Gastrocnemius medialis (tissue), 4 donors: ENCODE data around the gene EXD3. TPM values are rescaled to one million over a fixed set of nuclear protein-coding genes. Genes with fewer than 3 reads are reported as not detected.

Experiments
- ATAC-seq, 2 donors: fragments of 150-250 bp; one replicate each; pipeline ENCODE4 v1.9.1; 2016
- DNase-seq, 2 donors: peaks; one replicate each; pipeline ENCODE4 v3.0.0-alpha.2; 2019
- H3K27ac ChIP-seq, 4 donors: fragments of 200-600 bp; sonication (generic); 1 replicate in 1 of 4; 2 replicates in 3 of 4; pipeline ENCODE4 v1.5.1; 2016 to 2018; ENCODE audit warnings: mild to moderate bottlenecking in 2 of 4, moderate library complexity in 1 of 4
- H3K27me3 ChIP-seq, 3 donors: fragments of 200-600 bp; sonication (generic) in 2 of 3; 1 replicate in 1 of 3; 2 replicates in 2 of 3; pipeline versions ENCODE4 v1.5.1 to v1.6.0; 2016 to 2019; ENCODE audit warnings: mild to moderate bottlenecking in 1 of 3, moderate library complexity in 1 of 3
- H3K36me3 ChIP-seq, 2 donors: fragments of 200-600 bp; sonication (generic) in 1 of 2; one replicate each; pipeline ENCODE4 v1.5.1; 2017 to 2018
- H3K4me1 ChIP-seq, 2 donors: fragments of 200-600 bp; sonication (generic) in 1 of 2; one replicate each; pipeline ENCODE4 v1.5.1; 2016 to 2017; ENCODE audit warnings: mild to moderate bottlenecking in 2 of 2
- H3K4me3 ChIP-seq, 4 donors: fragments of 200-600 bp; sonication (generic) in 3 of 4; 1 replicate in 1 of 4; 2 replicates in 3 of 4; pipeline ENCODE4 v1.5.1; 2016 to 2019; ENCODE audit warnings: mild to moderate bottlenecking in 2 of 4
- H3K9me3 ChIP-seq, 3 donors: fragments of 200-600 bp; sonication (generic) in 2 of 3; 1 replicate in 1 of 3; 2 replicates in 2 of 3; pipeline ENCODE4 v1.5.1; 2016 to 2019
- CTCF ChIP-seq, 5 experiments: fragments of 450-650 bp in 3 of 5; fragments of 200-600 bp in 2 of 5; sonication (generic) in 2 of 5; IDR thresholded peaks in 4 of 5; conservative IDR thresholded peaks in 1 of 5; 1 replicate in 4 of 5; 2 replicates in 1 of 5; pipeline ENCODE4 v1.5.1; 2016 to 2019; ENCODE audit warnings: antibody characterized with exemption in 5 of 5, mild to moderate bottlenecking in 3 of 5, moderate library complexity in 3 of 5
- POLR2A ChIP-seq, 2 donors: fragments of 450-650 bp; IDR thresholded peaks; one replicate each; pipeline ENCODE4 v1.6.1; 2017; ENCODE audit warnings: antibody characterized with exemption in 2 of 2, mild to moderate bottlenecking in 2 of 2, moderate library complexity in 2 of 2
- in situ Hi-C, 4 donors: fragments of 200-750 bp; cut with MboI; loops; one replicate each; pipeline versions ENCODE4 v1.15.0 to v1.8.0; 2017; ENCODE audit warnings: low sequenced_read_pairs in 4 of 4
- intact Hi-C: fragments of 100-400 bp; cut with DNase I; formaldehyde crosslinking; loops from one replicate; pipeline ENCODE4 v1.15.1; 2023; ENCODE audit warnings: low total_unique reads
- total RNA-seq, 4 donors: library from RNA; depleted of rRNA; stranded (reverse); fragments of >200 nt; gene quantifications; one replicate each; pipeline versions ENCODE4 v1.1.0 to v1.2.3, GENCODE V29; 2016

The EXD3 gene
- total RNA-seq, 4 donors from 2014 or later = 4.8 to 12.5 (median 6.4) TPM

- in situ Hi-C loops = loop anchor here (10.0 to 25.0 kb wide), 2 partner anchors 111 to 118 kb away; partner anchors contain the start of gene TOR4A (in 3 of the 4)
- Histone ChIP-seq H3K27ac (no peak overlapping the region), H3K36me3 (no peaks in the 10 kb centered on the region), H3K4me1 (peaks cover 6 to 17% of the 10 kb centered on the region in 2 donors), H3K4me3 (no peak overlapping the region), H3K9me3 (no peaks in the 10 kb centered on the region), H3K27me3 (no peaks in the 10 kb centered on the region)
- intact Hi-C loops = loop anchor here (2.0 kb wide), 1 partner anchor 111 kb away; no protein-coding TSS in a partner anchor
- ATAC-seq (no peak), DNase-seq (no peak)
- TF ChIP-seq POLR2A (IDR thresholded peaks at IDR 0.05) (no peak), CTCF (IDR thresholded peaks at IDR 0.05 in 4 of 5, conservative IDR thresholded peaks at IDR 0.05 in 1 of 5) (no peak)
These were observed 17.3 kb downstream of the EXD3 start for GRCh38 chr9:137405677-137406081.

GRCh38 chr9:137404961-137405567 is 17.9 kb downstream of the EXD3 start:
- intact Hi-C loops (no loop called here), in situ Hi-C loops (loop anchor here (10.0 to 25.0 kb wide), 2 partner anchors 110 to 118 kb away; partner anchors contain the start of gene TOR4A (in 3 of the 4))
- H3K4me3 ChIP-seq = no peak overlapping the region
- no peaks in the 10 kb centered on the region for H3K36me3 ChIP-seq
- H3K9me3 ChIP-seq = no peaks in the 10 kb centered on the region
- no peak overlapping the region for H3K27ac ChIP-seq
- TF ChIP-seq CTCF (IDR thresholded peaks at IDR 0.05 in 4 of 5, conservative IDR thresholded peaks at IDR 0.05 in 1 of 5) (no peak), POLR2A (IDR thresholded peaks at IDR 0.05) (no peak)
- no peak for DNase-seq
- no peak for ATAC-seq
- no peaks in the 10 kb centered on the region for H3K27me3 ChIP-seq
- peaks cover 5 to 13% of the 10 kb centered on the region in 2 donors for H3K4me1 ChIP-seq

- no peak for DNase-seq
- no peaks in the 10 kb centered on the region for H3K9me3 ChIP-seq
These were observed 19.7 kb downstream of the EXD3 start for GRCh38 chr9:137403269-137403668.

GRCh38 chr9:137402746-137403145 is 20.2 kb downstream of the EXD3 start:
- DNase-seq (no peak), ATAC-seq (no peak)
- Histone ChIP-seq H3K27ac (no peak overlapping the region), H3K9me3 (no peaks in the 10 kb centered on the region), H3K27me3 (no peaks in the 10 kb centered on the region), H3K36me3 (no peaks in the 10 kb centered on the region), H3K4me3 (no peak overlapping the region), H3K4me1 (peaks cover 5 to 12% of the 10 kb centered on the region in 2 donors)
- intact Hi-C loops (no loop called here), in situ Hi-C loops (loop anchor here (10.0 to 25.0 kb wide), 2 partner anchors 108 to 115 kb away; partner anchors contain the start of gene TOR4A (in 3 of the 4))
- TF ChIP-seq POLR2A (IDR thresholded peaks at IDR 0.05) (no peak), CTCF (IDR thresholded peaks at IDR 0.05 in 4 of 5, conservative IDR thresholded peaks at IDR 0.05 in 1 of 5) (no peak)

More at GRCh38 chr9:137403269-137403668, 19.7 kb downstream of the EXD3 start:
- Histone ChIP-seq H3K27me3 (no peaks in the 10 kb centered on the region), H3K4me3 (no peak overlapping the region), H3K36me3 (no peaks in the 10 kb centered on the region), H3K27ac (no peak overlapping the region), H3K4me1 (peaks cover 5 to 13% of the 10 kb centered on the region in 2 donors)
- in situ Hi-C loops (loop anchor here (10.0 to 25.0 kb wide), 2 partner anchors 108 to 116 kb away; partner anchors contain the start of gene TOR4A (in 3 of the 4)), intact Hi-C loops (no loop called here)
- no peak for ATAC-seq
- TF ChIP-seq POLR2A (IDR thresholded peaks at IDR 0.05) = no peak
- TF ChIP-seq CTCF (IDR thresholded peaks at IDR 0.05 in 4 of 5, conservative IDR thresholded peaks at IDR 0.05 in 1 of 5) = no peak
